Keratinocyte (primary cell): ENCODE data around the gene UVSSA. TPM values are rescaled to one million over a fixed set of nuclear protein-coding genes. Genes with fewer than 3 reads are reported as not detected.

Experiments used
- DNase-seq: peaks from one replicate; pipeline ENCODE4 v3.0.0-alpha.2; 2011; ENCODE audit warnings: low read depth, missing footprints, low spot score
- FAIRE-seq: peaks from 2 replicates; lab custom pipeline; 2011; peaks lifted over from hg19 to GRCh38; lab: Jason Lieb, UNC
- H2AFZ ChIP-seq: 2 replicates; pipeline ENCODE4 v1.6.0; 2012; ENCODE audit warnings: low read length, control low read depth, inconsistent platforms; ENCODE audit not compliant: control insufficient read depth
- H3K27ac ChIP-seq: 2 replicates; pipeline ENCODE4 v1.5.1; 2011; ENCODE audit warnings: low read length; ENCODE audit not compliant: control insufficient read depth, insufficient read depth
- H3K27me3 ChIP-seq: 3 replicates; pipeline ENCODE4 v1.6.0; 2011; ENCODE audit warnings: low read length; ENCODE audit not compliant: control insufficient read depth, insufficient read depth; ENCODE audit errors: extremely low read depth
- H3K36me3 ChIP-seq, 2 experiments: 2 replicates in 1 of 2; 3 replicates in 1 of 2; pipeline ENCODE4 v1.5.1; 2011; ENCODE audit warnings: low read length in 2 of 2, mild to moderate bottlenecking in 1 of 2; ENCODE audit not compliant: control insufficient read depth in 2 of 2, insufficient read depth in 2 of 2; ENCODE audit errors: extremely low read depth in 1 of 2
- H3K4me1 ChIP-seq: 3 replicates; pipeline ENCODE4 v1.5.1; 2011; ENCODE audit warnings: low read length; ENCODE audit not compliant: control insufficient read depth, insufficient read depth; ENCODE audit errors: extremely low read depth
- H3K4me2 ChIP-seq: 3 replicates; pipeline ENCODE4 v1.6.0; 2011; ENCODE audit warnings: low read depth, low read length; ENCODE audit not compliant: control insufficient read depth, insufficient read depth; ENCODE audit errors: extremely low read depth
- H3K4me3 ChIP-seq, 3 experiments: fragments of 200-600 bp in 1 of 3; sonication (generic) in 1 of 3; 2 replicates in 2 of 3; 3 replicates in 1 of 3; pipeline ENCODE4 v1.5.1; 2011 to 2016; ENCODE audit warnings: low read length in 3 of 3, mild to moderate bottlenecking in 3 of 3, control low read depth in 2 of 3, inconsistent platforms in 1 of 3, low read depth in 1 of 3, mixed read lengths in 1 of 3, mixed run types in 1 of 3, moderate library complexity in 1 of 3; ENCODE audit not compliant: control insufficient read depth in 2 of 3, insufficient read depth in 2 of 3; ENCODE audit errors: extremely low read depth in 1 of 3
- H3K79me2 ChIP-seq: 2 replicates; pipeline ENCODE4 v1.6.0; 2012; ENCODE audit warnings: low read length; ENCODE audit not compliant: control insufficient read depth, insufficient read depth
- H3K9ac ChIP-seq: 3 replicates; pipeline ENCODE4 v1.6.0; 2011; ENCODE audit warnings: low read length; ENCODE audit not compliant: control insufficient read depth, insufficient read depth; ENCODE audit errors: extremely low read depth
- H3K9me1 ChIP-seq: 3 replicates; pipeline ENCODE4 v1.6.0; 2011; ENCODE audit warnings: low read length; ENCODE audit not compliant: control insufficient read depth, insufficient read depth; ENCODE audit errors: extremely low read depth
- H3K9me3 ChIP-seq: 2 replicates; pipeline ENCODE4 v1.5.1; 2012; ENCODE audit warnings: low read depth, low read length; ENCODE audit not compliant: control insufficient read depth
- H4K20me1 ChIP-seq: 3 replicates; pipeline ENCODE4 v1.6.0; 2011; ENCODE audit warnings: low read length; ENCODE audit not compliant: control insufficient read depth, insufficient read depth; ENCODE audit errors: extremely low read depth
- EZH2 ChIP-seq: IDR thresholded peaks from one replicate; pipeline ENCODE4 v1.6.1; 2012; ENCODE audit warnings: inconsistent platforms, mild to moderate bottlenecking, low read length, moderate library complexity
- dilution Hi-C: fragments of 300-500 bp; cut with MboI; formaldehyde crosslinking; loops from one replicate; pipeline ENCODE4 v1.7.0; 2020; ENCODE audit warnings: low sequenced_read_pairs; ENCODE audit not compliant: extremely low pct_ligation_motif_present
- polyA plus RNA-seq, 5 experiments: library from polyadenylated mRNA; depleted of rRNA in 3 of 5; stranded (reverse) in 3 of 5; stranded (forward) in 1 of 5; unstranded in 1 of 5; fragments of >200 nt; gene quantifications; 1 replicate in 1 of 5; 2 replicates in 3 of 5; 3 replicates in 1 of 5; pipeline versions ENCODE4 v1.2.1 to v1.2.3, GENCODE V29; 2011 to 2012; ENCODE audit warnings: missing spikeins in 2 of 5, low read depth in 1 of 5, low replicate concordance in 1 of 5
- TF ChIP-seq, protein P1 (sequence below), 3 experiments: IDR thresholded peaks in 1 of 3; conservative IDR thresholded peaks in 1 of 3; optimal IDR thresholded peaks in 1 of 3; 2 replicates in 2 of 3; 3 replicates in 1 of 3; pipeline versions ENCODE3 to v1.5.1; 2011; ENCODE audit warnings: low read length in 3 of 3, mild to moderate bottlenecking in 3 of 3, moderate library complexity in 2 of 3, control low read depth in 1 of 3, inconsistent platforms in 1 of 3; ENCODE audit not compliant: insufficient read depth in 2 of 3; ENCODE audit errors: extremely low read depth in 1 of 3

UVSSA gene
- polyA plus RNA-seq, 1 donor (not counting 4 experiments of a cell fraction or from before 2014, with no cell fraction given): 4.7 TPM

DNA sequence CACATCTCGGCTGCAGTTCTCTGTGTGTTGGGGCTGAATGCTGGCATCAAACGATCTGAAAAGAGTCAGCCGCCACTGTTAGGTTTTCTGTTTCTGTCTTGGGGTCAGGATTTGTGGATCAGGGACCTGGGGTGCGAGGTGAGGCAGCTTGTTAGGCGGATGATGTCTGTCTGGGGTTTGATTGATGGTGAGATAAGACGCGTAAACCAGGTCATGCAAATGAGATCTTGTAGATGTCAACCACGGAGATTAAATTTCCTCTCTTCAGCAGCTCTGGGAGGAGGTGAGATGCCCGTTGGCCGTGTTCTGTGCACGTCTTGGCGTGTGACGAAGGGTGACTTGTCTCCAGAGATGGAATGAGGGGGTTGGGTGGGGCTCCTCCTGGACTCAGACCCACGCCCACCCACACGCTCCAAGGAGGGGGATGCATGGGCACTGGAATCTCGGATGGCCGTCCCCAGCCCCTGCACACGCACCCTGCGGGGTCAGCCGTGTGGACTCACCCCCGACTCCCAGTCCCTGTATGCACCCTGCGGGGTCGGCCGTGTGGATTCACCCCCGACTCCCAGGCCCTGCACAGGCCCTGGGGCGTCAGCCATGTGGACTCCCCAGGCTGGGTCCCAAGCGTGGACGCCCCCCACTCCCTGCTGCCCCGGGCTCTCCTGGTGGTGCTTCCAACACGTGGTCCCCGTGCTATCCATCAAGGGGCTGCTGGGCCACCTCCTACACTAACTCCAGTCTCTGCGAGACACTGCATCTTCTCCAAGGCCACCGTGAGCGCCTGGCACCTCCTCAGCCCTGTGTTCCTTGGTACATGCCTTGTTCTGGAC, 16.0 kb upstream of the UVSSA start:
- H3K79me2 ChIP-seq: peaks cover 51% of the 10 kb centered on the region
- peaks cover 30 to 34% of the 10 kb centered on the region in 2 experiments for H3K36me3 ChIP-seq
- no peak overlapping the region for H2AFZ ChIP-seq
- no peaks in the 10 kb centered on the region for H4K20me1 ChIP-seq
- no peaks in the 10 kb centered on the region for H3K27me3 ChIP-seq
- dilution Hi-C loops: no loop called here
- DNase-seq (no peak), FAIRE-seq (peak; percentile 94)
- TF ChIP-seq, protein P1, sequence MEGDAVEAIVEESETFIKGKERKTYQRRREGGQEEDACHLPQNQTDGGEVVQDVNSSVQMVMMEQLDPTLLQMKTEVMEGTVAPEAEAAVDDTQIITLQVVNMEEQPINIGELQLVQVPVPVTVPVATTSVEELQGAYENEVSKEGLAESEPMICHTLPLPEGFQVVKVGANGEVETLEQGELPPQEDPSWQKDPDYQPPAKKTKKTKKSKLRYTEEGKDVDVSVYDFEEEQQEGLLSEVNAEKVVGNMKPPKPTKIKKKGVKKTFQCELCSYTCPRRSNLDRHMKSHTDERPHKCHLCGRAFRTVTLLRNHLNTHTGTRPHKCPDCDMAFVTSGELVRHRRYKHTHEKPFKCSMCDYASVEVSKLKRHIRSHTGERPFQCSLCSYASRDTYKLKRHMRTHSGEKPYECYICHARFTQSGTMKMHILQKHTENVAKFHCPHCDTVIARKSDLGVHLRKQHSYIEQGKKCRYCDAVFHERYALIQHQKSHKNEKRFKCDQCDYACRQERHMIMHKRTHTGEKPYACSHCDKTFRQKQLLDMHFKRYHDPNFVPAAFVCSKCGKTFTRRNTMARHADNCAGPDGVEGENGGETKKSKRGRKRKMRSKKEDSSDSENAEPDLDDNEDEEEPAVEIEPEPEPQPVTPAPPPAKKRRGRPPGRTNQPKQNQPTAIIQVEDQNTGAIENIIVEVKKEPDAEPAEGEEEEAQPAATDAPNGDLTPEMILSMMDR (optimal IDR thresholded peaks at IDR 0.05 in 1 of 3, IDR thresholded peaks at IDR 0.05 in 1 of 3, conservative IDR thresholded peaks at IDR 0.05 in 1 of 3; ENCODE audit: extremely low read depth in 1 of 3, insufficient read depth in 2 of 3, low read length in 3 of 3): no peak
- TF ChIP-seq EZH2: no peak
- H3K9ac ChIP-seq: no peak overlapping the region
- H3K27ac ChIP-seq: peak overlapping the region; percentile 49
- no peak overlapping the region for H3K4me3 ChIP-seq
- peaks cover 4% of the 10 kb centered on the region for H3K9me3 ChIP-seq
- no peak overlapping the region for H3K4me2 ChIP-seq
- no peaks in the 10 kb centered on the region for H3K9me1 ChIP-seq
- peaks cover 16% of the 10 kb centered on the region for H3K4me1 ChIP-seq

DNA sequence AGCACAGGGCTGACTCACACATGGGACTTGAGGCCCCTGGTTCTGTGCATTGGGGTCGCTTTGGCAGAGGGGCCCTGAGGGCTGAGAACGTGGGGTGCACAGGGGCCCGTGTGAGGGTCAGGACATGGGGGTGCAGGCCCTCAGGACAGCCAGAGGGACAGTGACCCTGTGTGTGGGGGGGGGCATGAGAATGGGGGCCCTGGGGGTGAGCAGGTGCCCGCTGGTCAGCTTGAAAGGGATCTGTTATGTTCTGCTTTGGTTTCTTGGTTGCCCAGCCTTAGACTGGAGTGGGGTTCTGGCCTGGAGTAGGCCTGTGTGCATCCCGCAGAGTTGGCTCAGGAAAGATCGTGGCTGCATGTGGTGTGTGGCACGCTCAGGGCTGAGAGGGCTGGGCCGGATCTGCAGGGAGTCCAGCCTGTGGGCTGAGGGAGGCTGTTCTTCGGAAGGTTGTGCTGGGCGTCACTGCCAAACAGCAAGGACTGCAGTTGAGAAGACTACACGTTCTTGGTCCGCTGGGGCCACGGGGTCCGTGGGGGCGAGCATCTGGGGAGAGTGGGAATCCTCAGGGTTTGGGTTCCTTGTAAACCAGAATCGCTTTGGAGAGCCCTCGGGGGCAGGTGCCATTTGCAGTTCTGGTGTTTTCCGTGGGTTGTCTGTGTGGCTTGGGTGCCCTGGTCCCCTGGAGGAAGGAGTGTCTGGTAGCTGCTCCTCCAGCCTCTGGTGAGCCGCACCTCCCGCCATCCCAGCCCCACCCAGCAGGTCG, 15.2 kb upstream of the UVSSA start:
- TF ChIP-seq, protein P1 (optimal IDR thresholded peaks at IDR 0.05 in 1 of 3, IDR thresholded peaks at IDR 0.05 in 1 of 3, conservative IDR thresholded peaks at IDR 0.05 in 1 of 3; ENCODE audit: extremely low read depth in 1 of 3, insufficient read depth in 2 of 3, low read length in 3 of 3): no peak
- no peak for TF ChIP-seq EZH2
- FAIRE-seq (no peak), DNase-seq (no peak)
- H3K9me3 ChIP-seq: peaks cover 11% of the 10 kb centered on the region
- H2AFZ ChIP-seq: no peak overlapping the region
- no peak overlapping the region for H3K4me2 ChIP-seq
- dilution Hi-C loops: no loop called here
- peaks cover 16% of the 10 kb centered on the region for H3K4me1 ChIP-seq
- H3K27me3 ChIP-seq: no peaks in the 10 kb centered on the region
- peaks cover 32 to 34% of the 10 kb centered on the region in 2 experiments for H3K36me3 ChIP-seq
- H4K20me1 ChIP-seq: no peaks in the 10 kb centered on the region
- H3K4me3 ChIP-seq: no peak overlapping the region
- H3K79me2 ChIP-seq: peaks cover 45% of the 10 kb centered on the region
- no peak overlapping the region for H3K27ac ChIP-seq
- H3K9ac ChIP-seq: no peak overlapping the region
- no peaks in the 10 kb centered on the region for H3K9me1 ChIP-seq
